Measurements from ENCODE around the gene INPP5D.

INPP5D gene

DNA sequence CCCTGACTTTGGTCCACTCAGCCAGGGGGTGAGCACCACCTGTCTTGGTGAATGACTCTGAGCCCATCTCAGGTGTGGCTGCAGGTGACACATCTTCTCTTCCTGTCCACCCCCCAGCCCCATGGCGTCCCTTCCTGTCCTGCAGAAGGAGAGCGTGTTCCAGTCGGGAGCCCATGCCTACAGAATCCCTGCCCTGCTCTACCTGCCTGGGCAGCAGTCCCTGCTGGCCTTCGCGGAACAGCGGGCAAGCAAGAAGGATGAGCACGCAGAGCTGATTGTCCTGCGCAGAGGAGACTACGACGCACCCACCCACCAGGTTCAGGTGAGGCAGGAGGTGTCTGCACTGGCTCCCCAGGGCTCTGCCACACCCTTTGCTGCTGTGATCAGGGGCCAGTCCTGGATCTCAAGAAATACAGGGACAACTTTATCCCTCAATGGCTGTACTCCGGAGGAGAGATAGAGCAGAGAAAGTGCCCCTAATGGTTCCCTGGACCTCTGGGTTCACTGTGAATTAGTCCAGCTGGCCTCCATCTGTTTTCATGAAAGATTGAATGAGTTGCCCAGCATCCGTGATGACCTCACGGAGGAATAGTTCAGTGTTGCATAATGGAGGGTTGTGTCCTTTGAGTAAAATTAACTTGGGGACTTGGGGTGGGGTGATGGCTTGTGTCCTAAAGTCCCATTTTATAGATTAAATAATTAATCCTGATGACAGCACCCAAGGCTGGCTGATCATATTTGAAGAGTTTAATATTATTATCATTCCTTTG, 27.4 kb upstream of the INPP5D start, which contains the start of gene NEU2:
Gene NEU2, plus strand, starts transcription at position 122 of the 770 bp plus-strand sequence. Its CDS starts 0 bp downstream, at position 122.
- no peak within 1 kb of the TSS for H3K4me3 ChIP-seq (ENCODE audit: low read depth, low read length)
- DNase-seq (ENCODE audit: low read depth) = no peak
- TF ChIP-seq, protein P1, sequence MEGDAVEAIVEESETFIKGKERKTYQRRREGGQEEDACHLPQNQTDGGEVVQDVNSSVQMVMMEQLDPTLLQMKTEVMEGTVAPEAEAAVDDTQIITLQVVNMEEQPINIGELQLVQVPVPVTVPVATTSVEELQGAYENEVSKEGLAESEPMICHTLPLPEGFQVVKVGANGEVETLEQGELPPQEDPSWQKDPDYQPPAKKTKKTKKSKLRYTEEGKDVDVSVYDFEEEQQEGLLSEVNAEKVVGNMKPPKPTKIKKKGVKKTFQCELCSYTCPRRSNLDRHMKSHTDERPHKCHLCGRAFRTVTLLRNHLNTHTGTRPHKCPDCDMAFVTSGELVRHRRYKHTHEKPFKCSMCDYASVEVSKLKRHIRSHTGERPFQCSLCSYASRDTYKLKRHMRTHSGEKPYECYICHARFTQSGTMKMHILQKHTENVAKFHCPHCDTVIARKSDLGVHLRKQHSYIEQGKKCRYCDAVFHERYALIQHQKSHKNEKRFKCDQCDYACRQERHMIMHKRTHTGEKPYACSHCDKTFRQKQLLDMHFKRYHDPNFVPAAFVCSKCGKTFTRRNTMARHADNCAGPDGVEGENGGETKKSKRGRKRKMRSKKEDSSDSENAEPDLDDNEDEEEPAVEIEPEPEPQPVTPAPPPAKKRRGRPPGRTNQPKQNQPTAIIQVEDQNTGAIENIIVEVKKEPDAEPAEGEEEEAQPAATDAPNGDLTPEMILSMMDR (conservative IDR thresholded peaks at IDR 0.05; ENCODE audit: low read depth, low read length) = no peak

DNA sequence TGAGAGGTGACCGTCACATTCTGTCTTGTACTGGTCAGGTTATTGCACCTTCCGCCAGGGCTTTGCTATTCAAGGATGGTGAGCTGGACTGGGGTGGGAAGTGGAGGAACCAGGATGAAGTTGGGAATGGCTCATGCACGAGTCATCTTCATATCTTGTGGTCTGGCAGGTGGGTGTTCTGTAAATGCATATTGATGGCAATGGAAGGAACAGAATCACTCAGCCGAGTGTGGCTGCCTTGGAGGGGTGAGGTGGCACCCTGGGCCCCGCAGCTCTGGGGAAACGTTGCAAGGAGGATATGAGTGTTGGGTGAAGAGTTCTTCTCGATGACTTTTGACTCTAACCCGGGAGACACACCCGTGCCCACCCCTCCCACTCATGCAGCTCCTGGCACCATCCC, 26.5 kb upstream of the INPP5D start:
- TF ChIP-seq, protein P1 (conservative IDR thresholded peaks at IDR 0.05; ENCODE audit: low read depth, low read length) = no peak
- no peak overlapping the region for H3K4me3 ChIP-seq (ENCODE audit: low read depth, low read length)
- DNase-seq (ENCODE audit: low read depth) = no peak

DNA sequence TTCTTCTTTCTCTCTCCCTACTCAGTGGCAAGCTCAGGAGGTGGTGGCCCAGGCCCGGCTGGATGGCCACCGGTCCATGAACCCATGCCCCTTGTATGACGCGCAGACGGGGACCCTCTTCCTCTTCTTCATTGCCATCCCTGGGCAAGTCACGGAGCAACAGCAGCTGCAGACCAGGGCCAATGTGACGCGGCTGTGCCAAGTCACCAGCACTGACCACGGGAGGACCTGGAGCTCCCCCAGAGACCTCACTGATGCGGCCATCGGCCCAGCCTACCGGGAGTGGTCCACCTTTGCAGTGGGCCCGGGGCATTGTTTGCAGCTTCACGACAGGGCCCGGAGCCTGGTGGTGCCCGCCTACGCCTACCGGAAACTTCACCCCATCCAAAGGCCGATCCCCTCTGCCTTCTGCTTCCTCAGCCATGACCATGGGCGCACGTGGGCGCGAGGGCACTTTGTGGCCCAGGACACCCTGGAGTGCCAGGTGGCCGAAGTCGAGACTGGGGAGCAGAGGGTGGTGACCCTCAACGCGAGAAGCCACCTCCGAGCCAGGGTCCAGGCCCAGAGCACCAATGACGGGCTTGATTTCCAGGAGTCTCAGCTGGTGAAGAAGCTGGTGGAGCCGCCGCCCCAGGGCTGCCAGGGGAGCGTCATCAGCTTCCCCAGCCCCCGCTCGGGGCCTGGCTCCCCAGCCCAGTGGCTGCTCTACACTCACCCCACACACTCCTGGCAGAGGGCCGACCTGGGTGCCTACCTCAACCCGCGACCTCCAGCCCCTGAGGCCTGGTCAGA, 25.9 kb upstream of the INPP5D start:
- H3K4me3 ChIP-seq (ENCODE audit: low read depth, low read length) = no peak overlapping the region
- DNase-seq (ENCODE audit: low read depth) = no peak
- TF ChIP-seq, protein P1 (conservative IDR thresholded peaks at IDR 0.05; ENCODE audit: low read depth, low read length) = no peak

DNA sequence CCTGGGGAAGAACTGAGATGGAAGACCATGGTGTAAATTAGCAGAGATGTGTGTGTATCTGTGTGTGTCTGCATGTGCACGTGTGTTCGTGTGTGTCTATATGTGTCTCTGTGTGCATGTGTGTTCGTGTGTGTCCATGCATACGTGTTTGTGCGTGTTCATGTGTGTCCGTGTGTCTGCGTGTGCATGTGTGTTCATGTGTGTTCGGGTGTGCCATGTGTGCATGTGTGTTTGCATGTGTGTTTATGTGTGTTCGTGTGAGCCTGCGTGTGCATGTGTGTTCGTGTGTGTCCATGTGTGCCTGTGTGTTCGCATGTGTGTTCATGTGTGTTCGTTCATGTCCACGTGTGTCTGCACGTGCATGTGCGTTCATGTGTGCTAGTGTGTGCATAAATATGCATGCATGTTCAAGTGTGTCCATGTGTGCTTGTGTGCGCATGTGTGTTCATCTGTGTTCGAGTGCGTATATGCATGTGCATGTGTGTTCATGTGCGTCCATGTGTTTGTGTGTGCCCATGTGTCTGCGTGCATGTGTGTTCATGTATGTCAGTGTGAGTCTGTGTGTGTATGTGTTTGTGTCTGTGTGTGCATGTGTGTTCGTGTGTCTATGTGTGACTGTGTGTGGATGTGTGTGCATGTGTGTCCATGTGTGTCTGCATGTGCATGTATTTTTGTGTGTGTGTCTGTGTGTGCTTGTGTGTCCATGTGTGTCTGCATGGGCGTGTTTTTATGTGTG, 24.5 kb upstream of the INPP5D start:
- DNase-seq (ENCODE audit: low read depth) = no peak
- TF ChIP-seq, protein P1 (conservative IDR thresholded peaks at IDR 0.05; ENCODE audit: low read depth, low read length) = no peak
- no peak overlapping the region for H3K4me3 ChIP-seq (ENCODE audit: low read depth, low read length)

DNA sequence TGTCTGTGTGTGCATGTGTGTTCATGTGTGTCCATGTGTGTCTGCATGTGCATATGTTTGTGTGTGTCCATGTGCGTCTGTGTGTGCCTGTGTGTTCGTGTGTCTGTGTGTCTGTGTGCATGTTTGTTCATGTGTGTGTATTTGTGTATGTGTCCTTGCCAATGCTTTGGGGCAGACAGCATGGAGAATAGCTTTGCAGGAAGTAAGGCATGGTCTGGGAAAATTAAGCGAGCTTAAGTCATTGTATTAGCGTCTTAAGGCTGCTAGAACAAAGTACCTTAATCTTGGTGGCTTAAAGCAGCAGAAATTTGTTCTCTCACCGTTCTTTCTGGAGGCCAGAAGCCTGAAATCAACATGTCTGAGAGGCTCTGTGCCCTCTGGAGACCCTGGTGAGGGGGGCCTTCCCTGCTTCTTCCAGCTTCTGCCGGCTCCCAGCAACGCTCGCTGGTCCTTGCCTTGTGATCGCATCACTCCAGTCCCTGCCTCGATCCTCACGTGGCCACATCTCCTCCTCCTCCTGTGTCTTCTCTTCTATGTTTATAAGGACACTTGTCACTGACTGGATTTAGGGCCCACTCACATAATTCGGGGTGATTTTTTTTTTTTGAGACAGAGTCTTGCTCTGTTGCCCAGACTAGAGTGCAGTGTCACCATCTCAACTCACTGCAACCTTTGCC, 23.8 kb upstream of the INPP5D start:
- TF ChIP-seq, protein P1 (conservative IDR thresholded peaks at IDR 0.05; ENCODE audit: low read depth, low read length) = no peak
- DNase-seq (ENCODE audit: low read depth) = no peak
- H3K4me3 ChIP-seq (ENCODE audit: low read depth, low read length) = no peak overlapping the region

DNA sequence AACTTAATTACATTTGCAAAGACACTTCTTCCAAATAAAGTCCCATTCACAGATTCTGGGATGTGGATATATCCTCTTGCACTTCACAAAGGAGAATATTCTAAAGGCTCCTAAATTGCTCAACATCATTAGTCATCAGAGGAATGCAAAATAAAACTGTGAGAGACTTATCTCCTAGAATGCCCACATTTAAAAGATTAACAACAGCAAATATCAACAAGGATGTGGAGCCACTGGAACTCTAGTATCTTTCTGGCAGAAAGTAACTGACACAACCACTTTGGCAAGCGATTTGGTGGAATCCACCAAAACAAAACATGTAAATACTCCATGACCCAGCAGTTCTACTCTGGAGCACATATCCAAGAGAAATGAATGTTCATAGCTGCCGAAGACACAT, 23.1 kb upstream of the INPP5D start:
- TF ChIP-seq, protein P1 (conservative IDR thresholded peaks at IDR 0.05; ENCODE audit: low read depth, low read length) = no peak
- DNase-seq (ENCODE audit: low read depth) = peak; percentile 51
- no peak overlapping the region for H3K4me3 ChIP-seq (ENCODE audit: low read depth, low read length)

All from choroid plexus epithelial cell (primary cell).